ENCODE data around the gene CEP126. TPM values are rescaled to one million over a fixed set of nuclear protein-coding genes. Genes with fewer than 3 reads are reported as not detected.

The CEP126 gene
- total RNA-seq, 1 donor from 2014 or later: 9.6 TPM

GRCh38 chr11:101996111-101996510 is 81.3 kb downstream of the CEP126 start:
- TF ChIP-seq POLR2A (IDR thresholded peaks at IDR 0.05) (no peak), POLR2AphosphoS5 (IDR thresholded peaks at IDR 0.05; ENCODE audit: insufficient read depth in 1 of 2, low read depth in 1 of 2) (no peak), CTCF (IDR thresholded peaks at IDR 0.05) (no peak)
- intact Hi-C loops (cut with DNase I): no loop called here

GRCh38 chr11:102001657-102002338 is 87.0 kb downstream of the CEP126 start:
- no peak overlapping the region for H3K4me3 ChIP-seq
- no peak for DNase-seq (ENCODE audit: extremely low spot score in 2 of 2)
- H3K9me3 ChIP-seq: no peaks in the 10 kb centered on the region
- H3K27me3 ChIP-seq: no peaks in the 10 kb centered on the region
- no peaks in the 10 kb centered on the region for H3K36me3 ChIP-seq
- intact Hi-C loops (cut with DNase I): no loop called here
- peaks cover 14% of the 10 kb centered on the region for H3K4me1 ChIP-seq
- H3K27ac ChIP-seq: no peak overlapping the region
- TF ChIP-seq POLR2AphosphoS5 (IDR thresholded peaks at IDR 0.05; ENCODE audit: insufficient read depth in 1 of 2, low read depth in 1 of 2) (no peak), POLR2A (IDR thresholded peaks at IDR 0.05) (no peak), CTCF (IDR thresholded peaks at IDR 0.05) (no peak)

More at GRCh38 chr11:101996111-101996510, 81.3 kb downstream of the CEP126 start:
- no peak overlapping the region for H3K4me3 ChIP-seq
- no peaks in the 10 kb centered on the region for H3K27me3 ChIP-seq
- no peaks in the 10 kb centered on the region for H3K4me1 ChIP-seq
- peaks cover 0 to 8% of the 10 kb centered on the region in 2 donors for H3K36me3 ChIP-seq
- no peak overlapping the region for H3K27ac ChIP-seq
- no peaks in the 10 kb centered on the region for H3K9me3 ChIP-seq
- DNase-seq (ENCODE audit: extremely low spot score in 2 of 2): no peak

- no peak overlapping the region for H3K27ac ChIP-seq
- no peak overlapping the region for H3K4me3 ChIP-seq
- DNase-seq (ENCODE audit: extremely low spot score in 2 of 2): no peak
- TF ChIP-seq CTCF (IDR thresholded peaks at IDR 0.05) (no peak), POLR2A (IDR thresholded peaks at IDR 0.05) (no peak), POLR2AphosphoS5 (IDR thresholded peaks at IDR 0.05; ENCODE audit: insufficient read depth in 1 of 2, low read depth in 1 of 2) (no peak)
- intact Hi-C loops (cut with DNase I): no loop called here
- no peaks in the 10 kb centered on the region for H3K36me3 ChIP-seq
- H3K27me3 ChIP-seq: no peaks in the 10 kb centered on the region
- H3K4me1 ChIP-seq: peaks cover 14% of the 10 kb centered on the region
- no peaks in the 10 kb centered on the region for H3K9me3 ChIP-seq
Observed at GRCh38 chr11:102004220-102004619, 89.4 kb downstream of the CEP126 start.

GRCh38 chr11:102005306-102005705 is 90.5 kb downstream of the CEP126 start:
- Histone ChIP-seq H3K4me3 (no peak overlapping the region), H3K27me3 (no peaks in the 10 kb centered on the region), H3K9me3 (no peaks in the 10 kb centered on the region), H3K36me3 (no peaks in the 10 kb centered on the region), H3K27ac (no peak overlapping the region), H3K4me1 (peaks cover 14% of the 10 kb centered on the region)
- no peak for DNase-seq (ENCODE audit: extremely low spot score in 2 of 2)
- intact Hi-C loops (cut with DNase I): loop anchor here (5.0 kb wide), 1 partner anchor 143 kb away; no protein-coding TSS in a partner anchor
- no peak for TF ChIP-seq CTCF (IDR thresholded peaks at IDR 0.05)
- TF ChIP-seq POLR2AphosphoS5 (IDR thresholded peaks at IDR 0.05; ENCODE audit: insufficient read depth in 1 of 2, low read depth in 1 of 2): no peak
- no peak for TF ChIP-seq POLR2A (IDR thresholded peaks at IDR 0.05)

- Histone ChIP-seq H3K9me3 (no peaks in the 10 kb centered on the region), H3K27ac (no peak overlapping the region), H3K4me3 (no peak overlapping the region), H3K4me1 (peaks cover 26% of the 10 kb centered on the region), H3K36me3 (no peaks in the 10 kb centered on the region), H3K27me3 (no peaks in the 10 kb centered on the region)
- no peak for TF ChIP-seq POLR2AphosphoS5 (IDR thresholded peaks at IDR 0.05; ENCODE audit: insufficient read depth in 1 of 2, low read depth in 1 of 2)
- no peak for TF ChIP-seq POLR2A (IDR thresholded peaks at IDR 0.05)
- TF ChIP-seq CTCF (IDR thresholded peaks at IDR 0.05): no peak
- intact Hi-C loops (cut with DNase I): loop anchor here (5.0 kb wide), 1 partner anchor 145 kb away; no protein-coding TSS in a partner anchor
- DNase-seq (ENCODE audit: extremely low spot score in 2 of 2): no peak
Observed at GRCh38 chr11:102006835-102007566, 92.2 kb downstream of the CEP126 start.
